H1 (cell line): ENCODE data around the gene LY9. TPM values are rescaled to one million over a fixed set of nuclear protein-coding genes. Genes with fewer than 3 reads are reported as not detected.

Experiments
- CTCF ChIA-PET: fragments of 300-600 bp; sonication (Branson Sonifier 250); formaldehyde crosslinking; loops from one replicate; lab custom pipeline; 2021; ENCODE audit not compliant: partially characterized antibody; lab: Charles Lee
- POLR2A ChIA-PET: fragments of 300-600 bp; sonication (Branson Sonifier 250); formaldehyde crosslinking; loops from one replicate; lab custom pipeline; 2021; ENCODE audit warnings: inconsistent platforms; ENCODE audit not compliant: partially characterized antibody; lab: Charles Lee
- DNase-seq, 2 experiments: peaks; one replicate each; pipeline versions ENCODE4 v3.0.0 to v3.0.0-alpha.2; 2010 to 2022; ENCODE audit warnings: low spot score in 2 of 2, low read depth in 1 of 2, mixed read lengths in 1 of 2
- FAIRE-seq: peaks from 2 replicates; lab custom pipeline; 2011; peaks lifted over from hg19 to GRCh38; lab: Jason Lieb, UNC
- H2AFZ ChIP-seq: 2 replicates; pipeline ENCODE4 v1.8.1; 2012; ENCODE audit warnings: low read length, inconsistent platforms
- H2AK5ac ChIP-seq: 2 replicates; pipeline ENCODE4 v1.6.1; 2013; ENCODE audit warnings: low read depth, low read length
- H2BK120ac ChIP-seq: replicated peaks from 2 replicates; pipeline ENCODE3; 2013; ENCODE audit warnings: low read depth, low read length, inconsistent platforms
- H2BK12ac ChIP-seq: 2 replicates; pipeline ENCODE4 v1.6.1; 2013; ENCODE audit warnings: low read depth, low read length
- H2BK15ac ChIP-seq: 2 replicates; pipeline ENCODE4 v1.6.1; 2013; ENCODE audit warnings: low read length
- H2BK20ac ChIP-seq: 2 replicates; pipeline ENCODE4 v1.6.1; 2013; ENCODE audit warnings: low read length
- H2BK5ac ChIP-seq: 2 replicates; pipeline ENCODE4 v1.6.1; 2013; ENCODE audit warnings: low read depth, low read length
- H3K14ac ChIP-seq: 2 replicates; pipeline ENCODE4 v1.6.1; 2013; ENCODE audit warnings: inconsistent platforms; ENCODE audit not compliant: insufficient read length
- H3K18ac ChIP-seq: 2 replicates; pipeline ENCODE4 v1.6.1; 2013; ENCODE audit warnings: low read length; ENCODE audit errors: extremely low read depth
- H3K23ac ChIP-seq: 2 replicates; pipeline ENCODE4 v1.6.1; 2013; ENCODE audit warnings: inconsistent platforms; ENCODE audit not compliant: insufficient read length
- H3K23me2 ChIP-seq: 2 replicates; pipeline ENCODE4 v1.6.1; 2013; ENCODE audit warnings: low read depth, low read length
- H3K27ac ChIP-seq: 2 replicates; pipeline ENCODE4 v1.6.1; 2011; ENCODE audit warnings: low read depth, low read length, inconsistent platforms
- H3K27me3 ChIP-seq, 4 experiments: replicated peaks in 1 of 4; 1 replicate in 1 of 4; 2 replicates in 3 of 4; pipeline versions ENCODE4 v1.6.1 to v1.8.1; 2011 to 2013; ENCODE audit warnings: low read length in 3 of 4, mild to moderate bottlenecking in 3 of 4, inconsistent platforms in 2 of 4, mixed read lengths in 2 of 4, moderate library complexity in 1 of 4; ENCODE audit not compliant: control insufficient read depth in 3 of 4, insufficient read depth in 3 of 4; ENCODE audit errors: extremely low read depth in 1 of 4
- H3K36me3 ChIP-seq, 4 experiments: 2 replicates each; pipeline versions ENCODE4 v1.6.1 to v1.8.1; 2011 to 2013; ENCODE audit warnings: mild to moderate bottlenecking in 4 of 4, low read length in 3 of 4, moderate library complexity in 2 of 4, control low read depth in 1 of 4, inconsistent platforms in 1 of 4; ENCODE audit not compliant: insufficient read depth in 4 of 4, control insufficient read depth in 2 of 4
- H3K4ac ChIP-seq: replicated peaks from 2 replicates; pipeline ENCODE3; 2013; ENCODE audit warnings: low read length, low read depth, mixed read lengths, inconsistent platforms; ENCODE audit not compliant: insufficient read length
- H3K4me1 ChIP-seq, 4 experiments: replicated peaks in 1 of 4; 1 replicate in 1 of 4; 2 replicates in 3 of 4; pipeline versions ENCODE4 v1.6.1 to v1.8.1; 2011 to 2013; ENCODE audit warnings: low read length in 3 of 4, inconsistent platforms in 2 of 4, mixed read lengths in 1 of 4; ENCODE audit not compliant: insufficient read depth in 4 of 4, control insufficient read depth in 3 of 4
- H3K4me2 ChIP-seq, 2 experiments: 2 replicates each; pipeline versions ENCODE4 v1.6.1 to v1.8.1; 2011 to 2013; ENCODE audit warnings: low read depth in 2 of 2, low read length in 2 of 2, control low read depth in 1 of 2, inconsistent platforms in 1 of 2, mild to moderate bottlenecking in 1 of 2; ENCODE audit not compliant: insufficient read depth in 1 of 2
- H3K4me3 ChIP-seq, 4 experiments: fragments of 200-600, 300-600 bp in 1 of 4; sonication (generic), shearing (Covaris generic), sonication (Bioruptor Twin) in 1 of 4; 2 replicates each; pipeline versions ENCODE4 v1.5.1 to v1.8.1; 2011 to 2016; ENCODE audit warnings: low read length in 4 of 4, low read depth in 3 of 4, control low read depth in 2 of 4, inconsistent platforms in 2 of 4, mild to moderate bottlenecking in 2 of 4, mixed read lengths in 1 of 4, moderate library complexity in 1 of 4; ENCODE audit not compliant: insufficient read depth in 2 of 4; ENCODE audit errors: extremely low read depth in 1 of 4
- H3K56ac ChIP-seq: replicated peaks from 2 replicates; pipeline ENCODE3; 2013; ENCODE audit warnings: low read depth, mild to moderate bottlenecking, mixed read lengths, low read length, inconsistent platforms; ENCODE audit not compliant: insufficient read length
- H3K79me1 ChIP-seq: 2 replicates; pipeline ENCODE4 v1.6.1; 2013; ENCODE audit warnings: low read depth, low read length, control low read depth
- H3K79me2 ChIP-seq, 2 experiments: 2 replicates each; pipeline versions ENCODE4 v1.6.1 to v1.8.1; 2012 to 2013; ENCODE audit warnings: low read length in 2 of 2, mild to moderate bottlenecking in 2 of 2, inconsistent platforms in 1 of 2; ENCODE audit not compliant: insufficient read depth in 2 of 2, control insufficient read depth in 1 of 2
- H3K9ac ChIP-seq, 4 experiments: replicated peaks in 1 of 4; 1 replicate in 1 of 4; 2 replicates in 3 of 4; pipeline versions ENCODE4 v1.6.1 to v1.8.1; 2011 to 2013; ENCODE audit warnings: low read depth in 3 of 4, low read length in 3 of 4, control low read depth in 2 of 4, mild to moderate bottlenecking in 2 of 4, moderate library complexity in 2 of 4, inconsistent platforms in 1 of 4; ENCODE audit errors: extremely low read depth in 1 of 4
- H3K9me3 ChIP-seq, 2 experiments: 2 replicates each; pipeline versions ENCODE4 v1.6.1 to v1.8.1; 2012 to 2013; ENCODE audit warnings: mild to moderate bottlenecking in 2 of 2, moderate library complexity in 2 of 2, control low read depth in 1 of 2, inconsistent platforms in 1 of 2, low read depth in 1 of 2, low read length in 1 of 2, mixed read lengths in 1 of 2; ENCODE audit not compliant: insufficient read depth in 2 of 2
- H4K20me1 ChIP-seq, 2 experiments: replicated peaks in 1 of 2; 2 replicates each; pipeline versions ENCODE3 to v1.8.1; 2011 to 2013; ENCODE audit warnings: inconsistent platforms in 2 of 2, low read length in 2 of 2, mild to moderate bottlenecking in 1 of 2; ENCODE audit not compliant: insufficient read depth in 2 of 2, control insufficient read depth in 1 of 2
- H4K5ac ChIP-seq: 2 replicates; pipeline ENCODE4 v1.6.1; 2013; ENCODE audit warnings: low read length, low read depth, mixed read lengths, inconsistent platforms; ENCODE audit not compliant: insufficient read length
- H4K8ac ChIP-seq: 2 replicates; pipeline ENCODE4 v1.8.0; 2013; ENCODE audit warnings: mild to moderate bottlenecking, moderate library complexity, low read length, inconsistent platforms; ENCODE audit not compliant: insufficient read depth; ENCODE audit errors: extremely low read depth
- H4K91ac ChIP-seq: replicated peaks from 2 replicates; pipeline ENCODE3; 2013; ENCODE audit warnings: low read length, mixed read lengths, inconsistent platforms; ENCODE audit not compliant: insufficient read length
- CBX5 ChIP-seq: fragments of 300-800, 300-1000 bp; sonication (generic); IDR thresholded peaks from 2 replicates; pipeline ENCODE4 v1.7.1; 2016; ENCODE audit warnings: antibody characterized with exemption, low read length, low read depth
- CBX8 ChIP-seq: fragments of 300-800, 300-1000 bp; sonication (generic); IDR thresholded peaks from 2 replicates; pipeline ENCODE4 v1.7.1; 2016; ENCODE audit warnings: low read depth, low read length, borderline replicate concordance
- CTBP2 ChIP-seq: IDR thresholded peaks from 2 replicates; pipeline ENCODE4 v1.7.0; 2011; ENCODE audit warnings: borderline replicate concordance, mild to moderate bottlenecking, moderate library complexity, mixed read lengths, low read length; ENCODE audit not compliant: insufficient read depth, insufficient read length
- GABPA ChIP-seq: IDR thresholded peaks from 2 replicates; pipeline ENCODE4 v1.6.1; 2011; ENCODE audit warnings: mild to moderate bottlenecking, low read length, moderate library complexity, borderline replicate concordance; ENCODE audit not compliant: insufficient read depth
- HDAC6 ChIP-seq: IDR thresholded peaks from one replicate; pipeline ENCODE4 v1.7.1; 2012; ENCODE audit warnings: low read depth, mild to moderate bottlenecking, inconsistent platforms, low read length, moderate library complexity
- KDM5A ChIP-seq: fragments of 200-600 bp; IDR thresholded peaks from 2 replicates; pipeline ENCODE4 v1.7.1; 2012; ENCODE audit warnings: mild to moderate bottlenecking, low read length, inconsistent platforms, mixed read lengths
- NANOG ChIP-seq: IDR thresholded peaks from 2 replicates; pipeline ENCODE4 v1.6.1; 2011; ENCODE audit warnings: low read length, low read depth, mild to moderate bottlenecking, inconsistent platforms; ENCODE audit not compliant: insufficient read depth, poor library complexity, severe bottlenecking
- RAD21 ChIP-seq, 2 experiments: IDR thresholded peaks in 1 of 2; conservative IDR thresholded peaks in 1 of 2; 2 replicates each; pipeline ENCODE4 v1.6.1; 2011; ENCODE audit warnings: low read depth in 2 of 2, low read length in 2 of 2, improper control_type of control experiment in 1 of 2, inconsistent platforms in 1 of 2, mild to moderate bottlenecking in 1 of 2, moderate library complexity in 1 of 2
- RFX5 ChIP-seq: IDR thresholded peaks from 2 replicates; pipeline ENCODE4 v1.6.1; 2011; ENCODE audit warnings: low read depth, low read length, improper control_type of control experiment, borderline replicate concordance
- SIRT6 ChIP-seq: IDR thresholded peaks from one replicate; pipeline ENCODE4 v1.7.1; 2012; ENCODE audit warnings: low read length, inconsistent platforms
- SRF ChIP-seq: IDR thresholded peaks from 2 replicates; pipeline ENCODE4 v1.6.1; 2011; ENCODE audit warnings: mild to moderate bottlenecking, low read depth, low read length, moderate library complexity
- TAF7 ChIP-seq: optimal IDR thresholded peaks from 2 replicates; pipeline ENCODE3; 2011; ENCODE audit warnings: low read depth, mild to moderate bottlenecking, inconsistent platforms, low read length, moderate library complexity, borderline replicate concordance
- WGBS, 2 experiments: shearing (Covaris generic) in 1 of 2; methylation state at CpG; one replicate each; pipeline versions ENCODE4 v1.1.6 to v1.1.7; 2013 to 2015; ENCODE audit warnings: low lambda C conversion rate in 2 of 2, mixed read lengths in 2 of 2, inconsistent platforms in 1 of 2, low coverage in 1 of 2, missing lambda C conversion rate in 1 of 2; ENCODE audit not compliant: insufficient replicate concordance in 2 of 2, insufficient coverage in 1 of 2, insufficient read length in 1 of 2; ENCODE audit errors: extremely low coverage in 1 of 2, missing lambda C conversion rate in 1 of 2; 5-methylcytosine and 5-hydroxymethylcytosine counted together
- polyA plus RNA-seq, 7 experiments: library from polyadenylated mRNA; depleted of rRNA in 3 of 7; stranded (reverse) in 5 of 7; unstranded in 2 of 7; fragments of >200 nt in 5 of 7; fragments of 200-250 nt in 2 of 7; gene quantifications; 1 replicate in 5 of 7; 2 replicates in 1 of 7; 4 replicates in 1 of 7; pipeline versions ENCODE4 v1.2.1 to v1.2.3, GENCODE V29; 2011 to 2013; ENCODE audit warnings: missing spikeins in 2 of 7, mixed read lengths in 2 of 7
- total RNA-seq: library from RNA; stranded (reverse); fragmentation: NEBNext Ultra II Directional; extraction: Animal tissue kit (Norgen Biotek cat#: 25700); gene quantifications from 2 replicates; pipeline ENCODE4 v1.2.1, GENCODE V29; 2021

Gene LY9
- total and polyA plus RNA-seq, 2 of the 8 experiments (the other 6 are each of a cell fraction or from before 2014, with no cell fraction given) = not detected

- no peak overlapping the region for H3K18ac ChIP-seq
- H3K4ac ChIP-seq = no peak overlapping the region
- no peak for DNase-seq
- no peak overlapping the region for H3K14ac ChIP-seq
- no peak overlapping the region for H2BK5ac ChIP-seq
- H3K27me3 ChIP-seq = no peaks in the 10 kb centered on the region
- no peak overlapping the region for H2BK120ac ChIP-seq
- H3K4me1 ChIP-seq = no peaks in the 10 kb centered on the region
- ChIA-PET POLR2A (no interaction called here), CTCF (interaction anchor here (0.6 to 2.1 kb wide), 8 partner anchors 9 to 242 kb away, joined by 3 to 8 read pairs (median 4); no protein-coding TSS in a partner anchor)
- no peak overlapping the region for H4K5ac ChIP-seq
- no peaks in the 10 kb centered on the region for H3K23me2 ChIP-seq
- H3K9me3 ChIP-seq = no peaks in the 10 kb centered on the region
- no peak overlapping the region for H3K4me3 ChIP-seq
- H3K79me2 ChIP-seq = no peaks in the 10 kb centered on the region
- H4K20me1 ChIP-seq = no peaks in the 10 kb centered on the region
- H3K79me1 ChIP-seq = no peaks in the 10 kb centered on the region; the same call in 1 of the 2 replicates
- 91% methylated on average over 9 of the region's 9 CpGs; no CpG with 5 or more reads in 1 of the 2 experiments for WGBS, 2 experiments
- H3K27ac ChIP-seq = no peak overlapping the region
- no peaks in the 10 kb centered on the region for H3K36me3 ChIP-seq
- H2BK12ac ChIP-seq = no peak overlapping the region
- no peak for FAIRE-seq
- no peak overlapping the region for H3K9ac ChIP-seq
- H2AK5ac ChIP-seq = no peak overlapping the region
- no peak overlapping the region for H3K56ac ChIP-seq
- no peak overlapping the region for H3K4me2 ChIP-seq
- H2AFZ ChIP-seq = no peak overlapping the region; the same call in 1 of the 2 replicates
- no peak overlapping the region for H2BK15ac ChIP-seq
- H4K8ac ChIP-seq = peak overlapping the region; percentile 48; the same call in 1 of the 2 replicates
- no peak overlapping the region for H4K91ac ChIP-seq
- H3K23ac ChIP-seq = no peak overlapping the region
- no peak overlapping the region for H2BK20ac ChIP-seq
- no peak for TF ChIP-seq RFX5
- no peak for TF ChIP-seq CBX5
- TF ChIP-seq CTBP2 = no peak
- no peak for TF ChIP-seq TAF7
- TF ChIP-seq CBX8 = no peak
- no peak for TF ChIP-seq SIRT6
- no peak for TF ChIP-seq HDAC6
- TF ChIP-seq KDM5A = no peak
- no peak for TF ChIP-seq SRF
- TF ChIP-seq RAD21 (IDR thresholded peaks at IDR 0.05 in 1 of 2, conservative IDR thresholded peaks at IDR 0.05 in 1 of 2; ENCODE audit: low read depth in 2 of 2, low read length in 2 of 2) = no peak
- TF ChIP-seq NANOG = no peak
- TF ChIP-seq GABPA = no peak
Measured at GRCh38 chr1:160855181-160855981, 59.4 kb downstream of the LY9 start.
